Panc1 (cell line): ENCODE results near the gene CFAP126. TPM values are rescaled to one million over a fixed set of nuclear protein-coding genes. Genes with fewer than 3 reads are reported as not detected.
"Not testable (repeated sequence)": the region's sequence is repeated elsewhere in the genome, so short reads cannot be mapped to it uniquely, and the experiment has no call there.

Experiments
- ATAC-seq: fragments of 200-7000 bp; cut with Tn5 transposase; 2 replicates; pipeline ENCODE4 v1.9.1; 2020; ENCODE audit warnings: mild to moderate bottlenecking, moderate library complexity
- Bru-seq: library from RNA; stranded (reverse); fragments of 400-500 nt; gene quantifications from one replicate; lab custom pipeline; 2021; lab: Mats Ljungman, UMichigan
- BruChase-seq, 2 experiments: library from RNA; stranded (reverse); fragments of 400-500 nt; gene quantifications; one replicate each; lab custom pipeline; 2021; lab: Mats Ljungman, UMichigan
- BruUV-seq: library from RNA; stranded (reverse); fragments of 400-500 nt; replicated peaks from 2 replicates; lab custom pipeline; 2021; lab: Mats Ljungman, UMichigan
- CTCF ChIA-PET: fragments of 300-600 bp; sonication (Branson Sonifier 250); formaldehyde crosslinking; loops from one replicate; lab custom pipeline; 2022; ENCODE audit warnings: antibody characterized with exemption; lab: Charles Lee
- POLR2A ChIA-PET: fragments of 300-600 bp; sonication (Branson Sonifier 250); formaldehyde crosslinking; loops from one replicate; lab custom pipeline; 2022; ENCODE audit warnings: antibody characterized with exemption; lab: Charles Lee
- DNase-seq: peaks from one replicate; pipeline ENCODE4 v3.0.0-alpha.2; 2010; ENCODE audit warnings: low read depth, low spot score
- H3K27ac ChIP-seq: 2 replicates; pipeline ENCODE4 v1.5.1; 2011; ENCODE audit warnings: mild to moderate bottlenecking, low read length, inconsistent platforms
- H3K27me3 ChIP-seq: fragments of 200-500 bp; sonication (Bioruptor generic); 2 replicates; pipeline ENCODE4 v1.6.0; 2014; ENCODE audit warnings: low read length, inconsistent platforms; ENCODE audit not compliant: control insufficient read depth, insufficient read depth
- H3K36me3 ChIP-seq: fragments of 200-500 bp; sonication (Bioruptor generic); 2 replicates; pipeline ENCODE4 v1.5.1; 2014; ENCODE audit warnings: inconsistent platforms, mild to moderate bottlenecking, low read length, moderate library complexity; ENCODE audit not compliant: control insufficient read depth, insufficient read depth
- H3K4me1 ChIP-seq: 2 replicates; pipeline ENCODE4 v1.5.1; 2011; ENCODE audit warnings: inconsistent platforms, mild to moderate bottlenecking, low read length, moderate library complexity; ENCODE audit not compliant: control insufficient read depth, insufficient read depth
- H3K4me3 ChIP-seq, 2 experiments: 2 replicates each; pipeline ENCODE4 v1.5.1; 2011 to 2012; ENCODE audit warnings: low read depth in 2 of 2, low read length in 2 of 2, mild to moderate bottlenecking in 2 of 2, inconsistent platforms in 1 of 2, moderate library complexity in 1 of 2
- H3K9me3 ChIP-seq: fragments of 200-500 bp; sonication (Bioruptor generic); 2 replicates; pipeline ENCODE4 v1.5.1; 2014; ENCODE audit warnings: low read depth, mild to moderate bottlenecking, inconsistent platforms, low read length, moderate library complexity; ENCODE audit not compliant: control insufficient read depth, insufficient read depth
- CTCF ChIP-seq: fragments of 450-650 bp; IDR thresholded peaks from 2 replicates; pipeline ENCODE4 v1.5.1; 2017; ENCODE audit warnings: mild to moderate bottlenecking
- POLR2AphosphoS5 ChIP-seq: IDR thresholded peaks from 2 replicates; pipeline ENCODE4 v1.6.1; 2012; ENCODE audit warnings: mild to moderate bottlenecking, low read depth, low read length, moderate library complexity
- REST ChIP-seq, 2 experiments: IDR thresholded peaks; 2 replicates each; pipeline ENCODE4 v1.6.1; 2011 to 2012; ENCODE audit warnings: low read depth in 2 of 2, control low read depth in 1 of 2, low read length in 1 of 2, mild to moderate bottlenecking in 1 of 2, moderate library complexity in 1 of 2; ENCODE audit not compliant: insufficient read depth in 1 of 2
- SIN3A ChIP-seq: IDR thresholded peaks from 2 replicates; pipeline ENCODE4 v1.6.1; 2012; ENCODE audit warnings: low read depth, mild to moderate bottlenecking, low read length, moderate library complexity, borderline replicate concordance; ENCODE audit not compliant: insufficient read depth
- TCF7L2 ChIP-seq: IDR thresholded peaks from 2 replicates; pipeline ENCODE4 v1.6.1; 2011; ENCODE audit warnings: mild to moderate bottlenecking, low read depth, low read length, inconsistent platforms
- in situ Hi-C: cut with HindIII; loops from 2 replicates; pipeline ENCODE4 v1.10.0; 2016; ENCODE audit warnings: low sequenced_read_pairs, low pct_unique_long_range_greater_than_20kb
- intact Hi-C: fragments of 100-400 bp; cut with micrococcal nuclease; formaldehyde crosslinking; loops from one replicate; pipeline ENCODE4 v1.10.0; 2022; ENCODE audit not compliant: unreplicated experiment
- long read RNA-seq: library from polyadenylated mRNA; unstranded; transcript quantifications from one replicate; pipeline ENCODE4 v2.0.0, GENCODE V29; 2021; ENCODE audit not compliant: unreplicated experiment
- polyA plus RNA-seq: library from polyadenylated mRNA; unstranded; fragments of >200 nt; gene quantifications from one replicate; pipeline ENCODE4 v1.2.1, GENCODE V29; 2012; ENCODE audit warnings: missing spikeins; ENCODE audit not compliant: insufficient read length
- total RNA-seq: library from RNA; stranded (reverse); gene quantifications from one replicate; pipeline ENCODE4 v1.2.1, GENCODE V29; 2021; ENCODE audit not compliant: unreplicated experiment

Gene CFAP126, protein sequence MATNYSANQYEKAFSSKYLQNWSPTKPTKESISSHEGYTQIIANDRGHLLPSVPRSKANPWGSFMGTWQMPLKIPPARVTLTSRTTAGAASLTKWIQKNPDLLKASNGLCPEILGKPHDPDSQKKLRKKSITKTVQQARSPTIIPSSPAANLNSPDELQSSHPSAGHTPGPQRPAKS
- total RNA-seq, result not detected
- 1.1 TPM for polyA plus RNA-seq
- Bru-seq, nascent RNA, result not detected
- percentile 1 among the genes with signal in this experiment for BruChase-seq, experiment 1, labeled RNA remaining after a 2-hour chase
- BruChase-seq, experiment 2, labeled RNA remaining after a 6-hour chase, result not detected
- long read RNA-seq, result 0 reads

- TF ChIP-seq SIN3A (no peak), TCF7L2 (no peak), CTCF (no peak; the same call in 1 of the 2 replicates), POLR2AphosphoS5 (no peak), REST (IDR thresholded peaks at IDR 0.05; ENCODE audit: insufficient read depth in 1 of 2, low read depth in 2 of 2, low read length in 1 of 2) (no peak)
- no TSS peak for BruUV-seq
- ATAC-seq (peak; percentile 88), DNase-seq (no peak)
- Histone ChIP-seq H3K9me3 (no peaks in the 10 kb centered on the region), H3K27ac (no peak within 1 kb of the TSS), H3K36me3 (peaks cover 2% of the 10 kb centered on the region; the same call in 1 of the 2 replicates), H3K4me1 (no peaks in the 10 kb centered on the region), H3K27me3 (no peaks in the 10 kb centered on the region), H3K4me3 (no peak within 1 kb of the TSS)
- in situ Hi-C loops, result no loop called here
- ChIA-PET CTCF (no interaction called here), POLR2A (no interaction called here)
- intact Hi-C loops, result no loop called here
These were observed at the start of gene CFAP126 for GRCh38 chr1:161367684-161368400. Gene CFAP126 (minus strand): TSS chr1:161367876. CDS start chr1:161367868, 8 bp downstream.

DNA sequence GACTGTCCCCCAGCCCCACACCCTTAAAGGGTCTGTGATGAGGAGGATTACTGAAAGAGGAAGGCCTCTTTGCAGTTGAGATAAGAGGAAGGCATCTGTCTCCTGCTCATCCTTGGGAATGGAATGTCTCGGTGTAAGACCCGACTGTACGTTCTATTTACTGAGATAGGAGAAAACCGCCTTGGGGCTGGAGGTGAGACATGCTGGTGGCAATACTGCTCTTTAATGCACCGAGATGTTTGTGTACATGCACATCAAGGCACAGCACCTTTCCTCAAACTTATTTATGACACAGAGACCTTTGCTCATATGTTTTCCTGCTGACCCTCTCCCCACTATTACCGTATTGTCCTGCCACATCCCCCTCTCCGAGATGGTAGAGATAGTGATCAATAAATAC is 45.4 kb upstream of the CFAP126 start:
- in situ Hi-C loops, H3K27me3 ChIP-seq, BruUV-seq, H3K27ac ChIP-seq, POLR2A ChIA-PET, intact Hi-C loops, DNase-seq, H3K4me3 ChIP-seq, H3K36me3 ChIP-seq, ATAC-seq, CTCF ChIA-PET, H3K9me3 ChIP-seq: not testable (repeated sequence)
- H3K4me1 ChIP-seq, result peaks cover 12% of the 10 kb centered on the region

- intact Hi-C loops, ATAC-seq, H3K4me3 ChIP-seq, in situ Hi-C loops, H3K9me3 ChIP-seq, POLR2A ChIA-PET, H3K36me3 ChIP-seq, CTCF ChIA-PET, BruUV-seq, DNase-seq, H3K27me3 ChIP-seq: not testable (repeated sequence)
- Histone ChIP-seq H3K4me1 (peaks cover 19% of the 10 kb centered on the region), H3K27ac (peak overlapping the region; percentile 77)
These were observed 42.9 kb upstream of the CFAP126 start for GRCh38 chr1:161410636-161410970.

- H3K27me3 ChIP-seq, BruUV-seq, DNase-seq, intact Hi-C loops, POLR2A ChIA-PET, H3K9me3 ChIP-seq, CTCF ChIA-PET, H3K4me3 ChIP-seq, H3K36me3 ChIP-seq, in situ Hi-C loops, ATAC-seq: not testable (repeated sequence)
- peaks cover 24% of the 10 kb centered on the region for H3K4me1 ChIP-seq
- peak overlapping the region; percentile 77 for H3K27ac ChIP-seq
These were observed 42.4 kb upstream of the CFAP126 start for GRCh38 chr1:161409848-161410635.
